ENCODE data around the gene COL18A1.

COL18A1 gene

GRCh38 chr21:45428534-45428933 is 23.6 kb downstream of the COL18A1 start:
- TF ChIP-seq, protein P1, sequence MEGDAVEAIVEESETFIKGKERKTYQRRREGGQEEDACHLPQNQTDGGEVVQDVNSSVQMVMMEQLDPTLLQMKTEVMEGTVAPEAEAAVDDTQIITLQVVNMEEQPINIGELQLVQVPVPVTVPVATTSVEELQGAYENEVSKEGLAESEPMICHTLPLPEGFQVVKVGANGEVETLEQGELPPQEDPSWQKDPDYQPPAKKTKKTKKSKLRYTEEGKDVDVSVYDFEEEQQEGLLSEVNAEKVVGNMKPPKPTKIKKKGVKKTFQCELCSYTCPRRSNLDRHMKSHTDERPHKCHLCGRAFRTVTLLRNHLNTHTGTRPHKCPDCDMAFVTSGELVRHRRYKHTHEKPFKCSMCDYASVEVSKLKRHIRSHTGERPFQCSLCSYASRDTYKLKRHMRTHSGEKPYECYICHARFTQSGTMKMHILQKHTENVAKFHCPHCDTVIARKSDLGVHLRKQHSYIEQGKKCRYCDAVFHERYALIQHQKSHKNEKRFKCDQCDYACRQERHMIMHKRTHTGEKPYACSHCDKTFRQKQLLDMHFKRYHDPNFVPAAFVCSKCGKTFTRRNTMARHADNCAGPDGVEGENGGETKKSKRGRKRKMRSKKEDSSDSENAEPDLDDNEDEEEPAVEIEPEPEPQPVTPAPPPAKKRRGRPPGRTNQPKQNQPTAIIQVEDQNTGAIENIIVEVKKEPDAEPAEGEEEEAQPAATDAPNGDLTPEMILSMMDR (conservative IDR thresholded peaks at IDR 0.05), result no peak
- TF ChIP-seq ZFX (IDR thresholded peaks at IDR 0.05), result no peak
- no peak overlapping the region for H3K27ac ChIP-seq

GRCh38 chr21:45429221-45430175 is 24.5 kb downstream of the COL18A1 start:
- H3K27ac ChIP-seq, result no peak overlapping the region
- TF ChIP-seq ZFX (IDR thresholded peaks at IDR 0.05), result no peak
- TF ChIP-seq, protein P1 (conservative IDR thresholded peaks at IDR 0.05), result no peak

GRCh38 chr21:45430521-45431501 is 25.8 kb downstream of the COL18A1 start:
- no peak for TF ChIP-seq ZFX (IDR thresholded peaks at IDR 0.05)
- TF ChIP-seq, protein P1 (conservative IDR thresholded peaks at IDR 0.05), result no peak
- H3K27ac ChIP-seq, result no peak overlapping the region

GRCh38 chr21:45431781-45432572 is 27.0 kb downstream of the COL18A1 start:
- TF ChIP-seq ZFX (IDR thresholded peaks at IDR 0.05), result no peak
- TF ChIP-seq, protein P1 (conservative IDR thresholded peaks at IDR 0.05), result no peak
- H3K27ac ChIP-seq, result no peak overlapping the region

DNA sequence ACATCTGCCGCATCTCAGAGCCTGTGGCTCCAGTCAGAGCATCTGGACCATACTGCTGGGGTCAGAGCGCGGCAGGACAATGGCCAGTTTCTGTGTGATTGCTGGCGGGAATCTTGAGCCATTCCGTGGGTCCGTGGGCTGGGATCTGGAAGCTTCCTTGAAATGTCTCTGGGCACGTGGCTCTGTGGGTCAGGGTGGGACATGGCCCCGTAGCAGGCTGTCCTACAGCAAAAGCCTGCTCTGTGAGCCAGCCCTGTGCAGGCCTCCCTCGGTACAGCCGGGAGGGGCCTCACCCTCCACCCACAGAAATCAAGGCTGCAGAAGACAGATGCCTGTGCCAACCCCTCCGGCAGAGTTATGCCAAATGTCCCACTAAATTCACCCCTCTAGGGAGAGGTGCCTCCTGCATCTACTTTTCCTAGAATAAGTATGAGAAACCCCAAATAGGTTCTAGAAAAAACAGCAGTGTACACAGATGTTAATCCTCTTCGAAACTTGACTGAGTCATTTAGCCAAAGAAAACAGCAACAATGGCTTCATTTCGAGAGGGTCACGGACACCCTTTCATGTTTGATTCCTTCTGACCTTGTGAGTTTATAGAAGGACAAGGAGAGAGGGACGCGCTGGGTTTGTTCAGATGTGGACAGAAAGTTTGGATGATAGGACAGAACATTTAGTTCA is 27.8 kb downstream of the COL18A1 start:
- H3K27ac ChIP-seq, result no peak overlapping the region
- TF ChIP-seq, protein P1 (conservative IDR thresholded peaks at IDR 0.05), result no peak
- TF ChIP-seq ZFX (IDR thresholded peaks at IDR 0.05), result no peak

DNA sequence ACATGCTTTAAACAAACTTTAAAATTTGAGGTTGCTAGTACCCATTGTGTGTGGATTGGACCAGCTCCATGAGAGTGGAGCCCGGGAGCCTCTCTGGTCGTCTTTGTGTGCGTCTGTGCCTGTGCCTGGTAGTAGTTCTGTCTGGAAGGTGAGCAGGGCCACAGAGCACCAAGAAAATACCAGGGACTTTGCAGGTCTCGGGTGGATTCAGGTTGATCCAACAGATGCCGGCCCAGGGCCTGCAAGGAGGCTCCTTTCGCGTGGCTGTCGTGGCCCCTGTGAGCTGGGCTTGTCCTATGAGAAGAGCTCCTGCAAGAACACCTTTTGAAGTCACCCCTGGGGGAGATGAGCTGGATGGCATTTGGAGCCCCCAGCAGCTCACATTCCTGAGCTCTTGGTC is 28.3 kb downstream of the COL18A1 start:
- no peak for TF ChIP-seq ZFX (IDR thresholded peaks at IDR 0.05)
- TF ChIP-seq, protein P1 (conservative IDR thresholded peaks at IDR 0.05), result no peak
- H3K27ac ChIP-seq, result no peak overlapping the region
